Measurements from ENCODE around the gene FBXW7.

- TF ChIP-seq CTCF (IDR thresholded peaks at IDR 0.05) = no peak
- TF ChIP-seq POLR2A (IDR thresholded peaks at IDR 0.05) = no peak
Measured at GRCh38 chr4:152515678-152516077, 20.2 kb downstream of the FBXW7 start.

Measured in lower leg skin (tissue), 3 donors.